NB4 (cell line): ENCODE results near the gene CHRNG.

Source experiments
- DNase-seq: peaks from one replicate; pipeline ENCODE4 v3.0.0; 2010; ENCODE audit warnings: low read depth
- H3K4me3 ChIP-seq: one replicate; pipeline ENCODE4 v1.5.1; 2011; ENCODE audit warnings: mild to moderate bottlenecking, low read depth, low read length, moderate library complexity
- MYC ChIP-seq: IDR thresholded peaks from 2 replicates; pipeline ENCODE4 v1.6.1; 2011; ENCODE audit warnings: low read depth, low read length
- POLR2A ChIP-seq: IDR thresholded peaks from 2 replicates; pipeline ENCODE4 v1.6.1; 2011; ENCODE audit warnings: mild to moderate bottlenecking; ENCODE audit not compliant: insufficient read length; ENCODE audit errors: extremely low read depth
- TF ChIP-seq, protein P1 (sequence below): IDR thresholded peaks from 2 replicates; pipeline ENCODE4 v1.6.1; 2011; ENCODE audit warnings: low read depth, low read length
- TF ChIP-seq, protein P2 (sequence below): IDR thresholded peaks from one replicate; pipeline ENCODE4 v1.5.1; 2012; ENCODE audit warnings: low read depth, low read length

CHRNG gene

DNA sequence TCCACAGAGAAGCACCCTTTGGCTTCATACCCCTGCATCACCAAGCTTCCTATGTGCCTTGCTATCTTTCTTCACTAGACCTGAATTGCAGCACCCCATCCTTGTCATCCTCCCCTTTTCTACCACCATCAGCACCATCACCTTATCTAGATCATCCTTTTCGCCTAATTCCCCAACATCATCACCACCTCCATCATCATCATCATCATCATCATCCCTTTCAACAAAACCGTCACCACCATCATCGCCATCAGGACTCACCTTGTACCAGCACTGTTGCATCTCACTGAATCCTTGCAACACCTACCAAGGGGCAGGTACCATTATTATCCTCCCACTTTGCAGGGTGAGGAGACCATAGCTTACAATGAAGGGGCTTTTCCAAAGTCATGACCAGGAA lies 41.0 kb upstream of the CHRNG start:
- TF ChIP-seq MYC = no peak
- TF ChIP-seq, protein P1, sequence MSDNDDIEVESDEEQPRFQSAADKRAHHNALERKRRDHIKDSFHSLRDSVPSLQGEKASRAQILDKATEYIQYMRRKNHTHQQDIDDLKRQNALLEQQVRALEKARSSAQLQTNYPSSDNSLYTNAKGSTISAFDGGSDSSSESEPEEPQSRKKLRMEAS = no peak
- no peak for TF ChIP-seq POLR2A
- TF ChIP-seq, protein P2, sequence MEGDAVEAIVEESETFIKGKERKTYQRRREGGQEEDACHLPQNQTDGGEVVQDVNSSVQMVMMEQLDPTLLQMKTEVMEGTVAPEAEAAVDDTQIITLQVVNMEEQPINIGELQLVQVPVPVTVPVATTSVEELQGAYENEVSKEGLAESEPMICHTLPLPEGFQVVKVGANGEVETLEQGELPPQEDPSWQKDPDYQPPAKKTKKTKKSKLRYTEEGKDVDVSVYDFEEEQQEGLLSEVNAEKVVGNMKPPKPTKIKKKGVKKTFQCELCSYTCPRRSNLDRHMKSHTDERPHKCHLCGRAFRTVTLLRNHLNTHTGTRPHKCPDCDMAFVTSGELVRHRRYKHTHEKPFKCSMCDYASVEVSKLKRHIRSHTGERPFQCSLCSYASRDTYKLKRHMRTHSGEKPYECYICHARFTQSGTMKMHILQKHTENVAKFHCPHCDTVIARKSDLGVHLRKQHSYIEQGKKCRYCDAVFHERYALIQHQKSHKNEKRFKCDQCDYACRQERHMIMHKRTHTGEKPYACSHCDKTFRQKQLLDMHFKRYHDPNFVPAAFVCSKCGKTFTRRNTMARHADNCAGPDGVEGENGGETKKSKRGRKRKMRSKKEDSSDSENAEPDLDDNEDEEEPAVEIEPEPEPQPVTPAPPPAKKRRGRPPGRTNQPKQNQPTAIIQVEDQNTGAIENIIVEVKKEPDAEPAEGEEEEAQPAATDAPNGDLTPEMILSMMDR = no peak
- no peak for DNase-seq
- no peak overlapping the region for H3K4me3 ChIP-seq

DNA sequence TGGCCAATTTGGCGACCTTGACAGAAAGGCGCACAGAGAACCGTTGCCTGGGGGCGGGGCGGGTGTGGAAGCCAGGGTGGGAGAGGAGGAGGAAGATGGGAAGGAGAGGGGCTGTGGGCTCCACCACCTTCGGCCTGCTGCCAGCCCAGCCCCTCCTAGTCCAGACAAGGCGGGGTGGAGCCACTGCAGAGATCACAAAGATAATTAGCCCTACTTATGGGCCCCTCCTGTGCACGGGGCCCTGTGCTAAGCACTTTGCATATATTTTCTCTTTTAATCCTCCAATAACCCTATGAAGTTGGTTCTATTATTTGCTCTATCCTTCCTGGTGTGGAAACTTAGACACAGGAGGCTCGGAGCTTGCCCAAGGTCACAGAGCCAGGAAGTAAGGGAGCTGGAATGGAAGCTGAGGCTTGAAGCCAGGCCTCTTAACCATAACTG lies 38.1 kb upstream of the CHRNG start:
- DNase-seq = no peak
- no peak for TF ChIP-seq POLR2A
- no peak for TF ChIP-seq MYC
- TF ChIP-seq, protein P2 = no peak
- TF ChIP-seq, protein P1 = no peak
- no peak overlapping the region for H3K4me3 ChIP-seq

DNA sequence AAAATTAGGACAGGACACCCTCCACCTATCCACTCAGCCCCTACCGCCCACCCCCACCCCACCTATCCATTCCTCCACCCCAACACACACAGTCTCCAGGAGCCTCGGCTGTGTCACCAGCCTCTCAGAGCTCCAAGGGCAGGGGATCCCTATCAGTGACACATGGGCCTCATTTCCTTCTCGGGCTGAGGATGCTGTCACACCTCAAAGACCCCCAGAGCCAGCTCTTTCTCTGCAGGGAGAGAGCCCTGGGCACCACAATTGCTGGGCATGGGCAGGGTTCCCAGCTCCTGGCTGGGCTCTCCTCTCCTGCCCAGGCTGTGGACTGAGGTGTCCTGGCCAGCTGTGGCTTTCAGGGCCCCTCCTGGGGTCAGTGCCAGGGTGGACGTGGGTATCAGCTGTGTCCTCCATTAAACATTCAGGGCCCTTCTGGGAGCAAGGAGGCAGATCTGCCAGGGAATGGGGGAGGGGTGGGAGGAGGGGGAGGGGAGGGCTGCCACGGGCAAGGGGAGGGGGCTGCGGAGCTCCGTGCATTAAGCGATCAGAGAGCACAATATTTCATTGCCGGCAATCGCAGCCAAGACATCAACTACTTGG lies 37.6 kb upstream of the CHRNG start:
- no peak overlapping the region for H3K4me3 ChIP-seq
- no peak for TF ChIP-seq POLR2A
- no peak for TF ChIP-seq MYC
- TF ChIP-seq, protein P1 = no peak
- TF ChIP-seq, protein P2 = no peak
- no peak for DNase-seq

DNA sequence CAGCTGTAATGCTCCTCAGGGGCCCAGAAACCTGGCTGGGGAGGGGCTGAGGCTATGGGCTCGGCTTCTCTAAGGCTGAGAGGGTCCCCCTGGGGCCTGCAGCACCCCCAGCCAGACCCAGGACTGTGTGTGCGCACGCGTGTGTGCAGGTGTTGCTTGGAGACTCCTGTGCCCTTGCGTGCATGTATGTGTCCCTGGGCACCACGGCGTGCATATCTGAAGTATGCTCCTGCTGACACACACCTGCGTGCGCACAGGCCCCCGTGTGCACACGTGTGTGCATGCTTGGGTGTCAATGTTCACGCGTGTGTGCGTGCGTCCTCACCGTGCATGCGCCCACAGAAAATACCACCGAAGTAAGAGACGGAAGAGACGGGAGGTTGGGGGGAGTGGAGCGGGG lies 37.0 kb upstream of the CHRNG start:
- TF ChIP-seq MYC = no peak
- TF ChIP-seq, protein P1 = no peak
- TF ChIP-seq POLR2A = no peak
- TF ChIP-seq, protein P2 = no peak
- no peak overlapping the region for H3K4me3 ChIP-seq
- no peak for DNase-seq

DNA sequence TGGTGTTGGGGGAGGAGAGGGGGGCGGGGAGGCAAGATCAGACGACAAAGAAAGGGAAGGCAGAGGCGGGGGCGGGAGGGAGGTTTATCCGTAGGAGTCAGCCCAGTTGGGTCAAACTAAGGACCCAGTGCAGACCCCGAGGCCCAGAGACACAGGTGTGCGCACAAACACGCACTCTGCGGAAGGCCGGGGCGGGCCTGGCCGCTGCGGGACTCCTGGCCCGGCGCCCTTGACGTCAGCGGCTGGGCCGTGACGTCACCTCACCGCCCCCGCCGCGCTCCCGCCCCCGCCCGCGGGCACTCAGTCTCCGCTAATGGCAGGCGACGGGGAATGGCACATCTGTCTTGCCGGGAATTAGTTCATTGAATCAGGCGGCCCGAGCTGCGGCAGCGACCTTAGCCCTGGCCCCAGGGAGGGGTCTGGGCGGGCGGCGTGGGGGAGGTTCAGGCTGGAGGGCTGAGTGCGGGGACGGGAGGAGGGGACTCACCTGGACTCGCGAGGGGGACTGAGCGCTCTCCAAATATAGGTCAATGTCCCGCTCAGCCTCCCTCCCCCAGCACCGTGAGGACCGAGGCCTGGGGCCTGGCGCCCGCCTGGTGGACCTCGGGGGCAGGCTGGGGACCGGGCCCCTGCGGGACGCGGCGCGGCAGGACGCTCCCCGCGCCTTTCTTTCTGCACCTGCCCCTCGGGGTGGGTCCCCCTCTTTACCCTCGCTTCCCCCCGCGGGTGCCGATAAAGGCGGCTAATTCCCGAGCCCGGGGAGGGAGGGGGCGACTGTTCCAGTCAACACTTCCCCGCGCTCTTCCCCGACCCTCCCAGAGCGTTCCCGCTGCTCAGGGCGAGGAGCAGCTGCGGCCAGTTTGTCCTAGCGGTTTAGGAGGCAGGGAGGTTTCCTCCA lies 36.3 kb upstream of the CHRNG start:
- DNase-seq = peak; percentile 25
- TF ChIP-seq, protein P2 = no peak
- TF ChIP-seq, protein P1 = no peak
- TF ChIP-seq MYC (no peak), POLR2A (no peak)
- no peak overlapping the region for H3K4me3 ChIP-seq
